GM10266 (cell line): ENCODE data around the gene NID1.

Experiments used
- DNase-seq: peaks from one replicate; pipeline ENCODE4 v3.0.0; 2012; ENCODE audit errors: extremely low spot score
- TF ChIP-seq, protein P1 (sequence below): IDR thresholded peaks from 2 replicates; pipeline ENCODE4 v1.5.1; 2012; ENCODE audit warnings: mild to moderate bottlenecking, low read depth; ENCODE audit not compliant: control insufficient read depth, insufficient read depth; ENCODE audit errors: missing control alignments

Gene NID1

DNA sequence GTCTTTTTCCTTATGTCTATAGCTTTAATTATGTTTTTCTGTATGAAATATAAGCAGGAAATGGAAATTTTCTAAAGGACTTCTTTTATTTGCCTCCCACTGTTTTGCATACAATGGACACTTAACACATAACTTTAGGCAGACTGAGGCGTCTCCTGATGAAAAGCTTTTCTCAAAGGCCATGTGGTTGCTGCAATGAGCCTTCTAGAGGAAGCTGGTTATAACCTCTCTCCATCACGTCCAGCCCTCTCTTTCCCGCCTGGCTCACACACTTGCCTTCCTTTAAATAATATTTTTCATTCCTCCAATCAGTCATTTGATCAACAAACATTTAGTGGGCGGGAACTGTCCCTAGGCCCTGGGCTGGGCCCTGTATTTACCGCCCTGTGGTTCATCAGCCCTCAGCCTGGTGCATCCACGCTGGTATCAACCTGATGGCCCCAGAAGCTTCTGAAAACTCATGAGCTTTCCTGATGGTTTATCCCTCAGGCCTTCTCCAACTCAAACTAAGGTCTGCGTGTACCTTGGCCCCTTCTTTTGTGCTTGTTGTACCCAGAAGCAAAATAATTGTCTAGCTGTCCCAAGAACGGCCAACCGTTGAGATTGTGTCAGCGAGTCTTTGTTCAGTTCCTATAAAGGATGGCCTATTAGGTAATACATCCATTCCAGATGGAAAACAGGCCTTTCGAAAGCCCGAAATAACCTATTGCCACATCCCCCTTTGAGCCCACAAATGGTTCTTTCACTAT lies 122.8 kb downstream of the NID1 start:
- TF ChIP-seq, protein P1, sequence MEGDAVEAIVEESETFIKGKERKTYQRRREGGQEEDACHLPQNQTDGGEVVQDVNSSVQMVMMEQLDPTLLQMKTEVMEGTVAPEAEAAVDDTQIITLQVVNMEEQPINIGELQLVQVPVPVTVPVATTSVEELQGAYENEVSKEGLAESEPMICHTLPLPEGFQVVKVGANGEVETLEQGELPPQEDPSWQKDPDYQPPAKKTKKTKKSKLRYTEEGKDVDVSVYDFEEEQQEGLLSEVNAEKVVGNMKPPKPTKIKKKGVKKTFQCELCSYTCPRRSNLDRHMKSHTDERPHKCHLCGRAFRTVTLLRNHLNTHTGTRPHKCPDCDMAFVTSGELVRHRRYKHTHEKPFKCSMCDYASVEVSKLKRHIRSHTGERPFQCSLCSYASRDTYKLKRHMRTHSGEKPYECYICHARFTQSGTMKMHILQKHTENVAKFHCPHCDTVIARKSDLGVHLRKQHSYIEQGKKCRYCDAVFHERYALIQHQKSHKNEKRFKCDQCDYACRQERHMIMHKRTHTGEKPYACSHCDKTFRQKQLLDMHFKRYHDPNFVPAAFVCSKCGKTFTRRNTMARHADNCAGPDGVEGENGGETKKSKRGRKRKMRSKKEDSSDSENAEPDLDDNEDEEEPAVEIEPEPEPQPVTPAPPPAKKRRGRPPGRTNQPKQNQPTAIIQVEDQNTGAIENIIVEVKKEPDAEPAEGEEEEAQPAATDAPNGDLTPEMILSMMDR, result no peak
- DNase-seq, result no peak

DNA sequence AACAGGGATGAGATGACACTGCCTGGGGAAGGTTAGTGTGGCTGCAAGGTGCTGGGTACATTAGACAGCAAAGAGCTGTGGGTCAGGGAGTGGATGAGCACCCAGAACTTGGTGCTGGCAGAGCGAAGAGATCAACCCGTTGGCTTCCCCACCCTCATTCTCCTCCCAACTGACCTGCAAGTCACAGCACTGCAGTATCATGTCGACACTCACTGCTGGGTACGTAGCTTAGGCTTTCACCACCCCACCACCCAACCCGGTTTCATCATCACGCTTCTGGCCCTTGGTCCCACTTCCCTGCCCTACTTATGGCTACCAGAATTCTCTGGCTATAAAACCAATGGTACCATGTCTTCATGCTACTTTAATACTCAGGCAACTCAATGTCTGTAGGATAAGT lies 124.6 kb downstream of the NID1 start:
- TF ChIP-seq, protein P1, result no peak
- DNase-seq, result no peak

DNA sequence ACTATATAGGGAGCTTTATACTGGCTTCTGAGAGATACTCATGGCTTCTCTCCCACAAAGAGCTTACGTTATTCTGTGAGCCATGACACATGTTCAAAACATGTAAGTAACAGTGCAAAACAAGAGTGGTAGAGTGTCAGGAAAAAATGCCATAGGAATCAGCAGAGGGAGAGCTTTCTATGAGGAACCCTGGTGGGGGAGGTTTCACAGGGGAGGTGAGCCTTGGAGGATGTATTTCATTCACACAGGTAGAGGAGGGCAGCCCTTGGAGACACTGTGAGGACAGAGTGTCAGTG lies 125.5 kb downstream of the NID1 start:
- TF ChIP-seq, protein P1, result no peak
- no peak for DNase-seq

DNA sequence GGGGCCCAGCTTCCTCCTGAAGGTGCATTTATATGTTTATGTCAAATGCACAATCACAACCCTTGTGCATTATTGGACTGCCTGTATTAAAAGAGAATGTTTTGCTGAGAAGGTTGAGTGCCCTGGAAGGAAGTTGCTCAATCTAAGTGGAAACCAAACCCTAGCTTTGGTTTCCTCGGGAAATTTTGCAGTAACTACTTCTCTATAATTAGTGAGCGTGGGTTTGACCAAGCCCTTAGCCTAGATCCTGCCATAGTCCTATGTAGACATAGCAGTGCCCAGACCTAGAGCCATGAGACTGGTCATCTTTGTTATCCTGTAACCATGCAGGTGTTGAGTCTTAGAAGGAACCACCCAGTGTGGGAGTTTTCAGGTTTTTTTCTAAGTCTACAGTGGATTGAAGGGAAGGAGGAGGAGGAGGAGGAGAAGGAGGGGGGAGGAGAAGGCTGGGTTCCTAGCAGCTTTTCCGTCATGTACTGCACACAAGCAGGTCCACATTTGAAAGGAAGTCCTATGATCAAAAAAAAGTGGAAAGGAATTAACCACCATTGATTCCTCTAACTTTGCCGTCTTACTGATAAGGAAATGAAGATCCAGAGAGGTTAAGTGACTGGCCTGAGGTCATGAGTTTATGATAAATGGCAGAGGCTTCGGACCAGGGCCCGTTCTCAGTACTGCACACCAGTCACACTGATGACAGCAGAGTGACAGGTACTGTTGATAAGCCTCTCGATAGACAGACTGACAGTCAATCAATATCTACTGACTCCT lies 126.0 kb downstream of the NID1 start:
- TF ChIP-seq, protein P1, result no peak
- DNase-seq, result no peak

DNA sequence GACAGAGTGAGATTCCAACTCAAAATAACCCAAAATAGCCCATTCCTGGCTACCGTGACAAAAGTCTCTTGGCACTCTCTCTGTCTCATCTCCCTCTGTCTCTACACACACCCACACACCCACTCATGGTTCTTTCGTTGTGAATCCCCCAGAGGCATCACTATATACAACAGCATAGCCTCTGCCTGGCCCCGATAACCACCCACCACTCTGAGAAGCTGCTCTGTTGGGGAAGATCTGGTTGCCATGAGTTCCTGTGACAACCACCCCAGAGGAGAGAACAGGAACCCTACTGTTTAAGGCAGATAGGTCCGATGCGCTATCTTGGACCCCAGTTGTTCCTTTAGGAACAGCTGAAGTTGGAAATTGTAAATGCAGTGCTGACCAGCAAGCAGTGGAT lies 127.8 kb downstream of the NID1 start:
- no peak for DNase-seq
- TF ChIP-seq, protein P1, result no peak

DNA sequence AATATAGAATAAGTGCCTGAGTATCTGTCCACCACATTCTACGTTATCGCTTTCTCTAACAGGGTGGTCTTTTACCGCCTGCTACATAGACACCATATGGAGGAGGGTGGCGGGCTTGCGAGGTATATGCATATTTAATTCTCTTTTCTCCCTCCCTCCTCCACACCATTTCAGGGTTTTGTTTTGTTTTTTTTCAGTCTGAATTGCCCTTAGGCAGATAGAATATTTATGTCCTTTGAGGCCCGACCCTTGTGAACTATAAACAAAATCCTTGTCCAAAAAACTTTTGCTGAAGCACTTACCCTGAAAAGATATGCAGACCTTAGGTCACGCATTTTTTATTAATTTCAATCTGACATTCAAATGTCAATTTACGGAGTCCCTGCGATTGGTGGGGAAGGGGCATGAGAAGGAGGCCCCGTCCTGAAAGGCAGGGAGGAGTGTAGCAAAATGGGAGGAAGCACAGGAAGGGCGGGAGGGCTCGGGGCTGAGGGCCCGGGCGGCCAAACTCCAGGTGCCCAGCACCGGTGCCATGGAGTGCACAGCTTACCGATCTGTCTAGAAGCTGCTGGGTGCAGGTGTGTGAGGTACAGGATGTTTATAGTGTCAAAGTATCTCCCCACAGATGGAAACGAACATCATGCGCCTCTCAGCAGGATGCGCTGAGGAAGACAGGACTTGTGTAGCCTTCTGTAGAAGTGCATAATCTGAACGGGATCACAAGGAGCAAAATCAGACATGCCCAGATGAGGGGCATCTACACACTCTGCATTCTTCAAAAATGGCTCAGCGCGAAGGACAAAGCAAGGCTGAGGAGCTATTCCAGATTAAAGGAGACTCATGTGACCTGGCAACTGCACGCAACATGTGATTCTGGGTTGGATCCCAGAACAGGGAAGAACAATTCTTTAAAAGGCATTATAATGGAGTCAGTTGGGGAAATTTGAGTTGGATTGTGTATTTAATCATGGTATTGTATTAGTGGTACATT lies 129.4 kb downstream of the NID1 start:
- TF ChIP-seq, protein P1, result no peak
- no peak for DNase-seq

DNA sequence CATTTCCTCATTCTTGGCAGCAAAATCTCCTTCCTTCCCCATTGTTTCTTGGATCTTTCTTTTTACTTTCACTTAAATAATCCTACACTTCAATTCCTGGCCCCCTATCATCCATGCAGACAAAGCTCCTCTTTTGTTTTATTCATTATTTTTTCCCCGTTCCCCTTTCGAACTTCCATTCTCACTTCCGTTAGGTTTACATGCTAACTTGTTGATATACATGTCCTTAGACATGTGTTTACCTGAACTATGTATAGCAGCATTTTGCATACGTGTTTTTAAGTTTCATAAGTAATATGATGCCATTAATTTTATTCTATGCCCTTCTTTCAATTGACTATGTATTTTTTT lies 131.1 kb downstream of the NID1 start:
- TF ChIP-seq, protein P1, result no peak
- DNase-seq, result no peak
